Stimulated activated CD4-positive, alpha-beta T cell treated with anti-CD3 and anti-CD28 coated beads, Interleukin-1b, Interleukin-23, amount 100 ng/mL, for 1 hour (primary cell): ENCODE measurements around the gene ZDHHC6.
"Not testable (repeated sequence)": the region's sequence is repeated elsewhere in the genome, so short reads cannot be mapped to it uniquely, and the experiment has no call there.

Source experiments
- DNase-seq, 2 donors: peaks; one replicate each; pipeline ENCODE4 v3.0.0-alpha.2; 2020; ENCODE audit warnings: low read depth in 2 of 2

Gene ZDHHC6, protein sequence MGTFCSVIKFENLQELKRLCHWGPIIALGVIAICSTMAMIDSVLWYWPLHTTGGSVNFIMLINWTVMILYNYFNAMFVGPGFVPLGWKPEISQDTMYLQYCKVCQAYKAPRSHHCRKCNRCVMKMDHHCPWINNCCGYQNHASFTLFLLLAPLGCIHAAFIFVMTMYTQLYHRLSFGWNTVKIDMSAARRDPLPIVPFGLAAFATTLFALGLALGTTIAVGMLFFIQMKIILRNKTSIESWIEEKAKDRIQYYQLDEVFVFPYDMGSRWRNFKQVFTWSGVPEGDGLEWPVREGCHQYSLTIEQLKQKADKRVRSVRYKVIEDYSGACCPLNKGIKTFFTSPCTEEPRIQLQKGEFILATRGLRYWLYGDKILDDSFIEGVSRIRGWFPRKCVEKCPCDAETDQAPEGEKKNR

DNA sequence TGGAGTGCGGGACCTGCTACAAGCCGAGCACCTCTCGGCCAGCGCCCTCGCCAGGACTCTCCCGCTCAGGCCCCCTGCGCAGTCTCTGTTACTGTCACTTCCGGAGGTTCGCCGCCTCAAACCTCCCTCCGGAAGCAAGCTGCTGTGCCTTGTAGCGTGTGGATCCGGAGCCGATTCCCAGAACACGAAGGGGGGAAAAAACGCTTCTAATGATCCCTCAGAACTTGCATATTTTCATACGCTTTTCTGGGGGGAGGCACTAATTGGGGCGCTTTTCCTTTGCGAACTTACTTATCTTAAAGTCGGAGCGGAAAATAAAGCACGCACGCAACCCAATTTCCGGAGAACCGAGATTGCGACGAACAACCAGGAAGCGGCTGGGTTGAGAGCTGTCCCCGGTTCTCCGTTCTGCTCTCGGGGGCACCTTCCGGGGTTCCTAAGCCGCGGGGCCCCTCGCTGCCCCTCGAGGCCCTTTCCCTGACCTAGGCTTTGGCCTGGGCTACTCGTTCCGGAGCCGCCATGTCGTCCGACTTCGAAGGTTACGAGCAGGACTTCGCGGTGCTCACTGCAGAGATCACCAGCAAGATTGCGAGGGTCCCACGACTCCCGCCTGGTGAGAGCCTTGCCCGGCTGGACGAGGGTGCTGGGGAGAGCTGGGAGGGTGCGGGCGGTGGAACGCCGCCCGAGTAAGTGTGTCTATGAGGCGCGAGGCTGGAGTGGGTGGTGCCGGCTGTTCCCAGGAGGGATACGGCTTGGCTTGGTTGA is at the start of gene ZDHHC6, which contains the start of gene VTI1A:
Gene ZDHHC6, minus strand, starts transcription at position 60 of the 765 bp plus-strand sequence. CDS start 1,478 bp downstream, outside the sequence.
Gene VTI1A, plus strand, starts transcription at position 361 of the 765 bp plus-strand sequence. Its CDS starts 159 bp downstream, at position 520.
- peak; percentile 54 to 62 for DNase-seq

DNA sequence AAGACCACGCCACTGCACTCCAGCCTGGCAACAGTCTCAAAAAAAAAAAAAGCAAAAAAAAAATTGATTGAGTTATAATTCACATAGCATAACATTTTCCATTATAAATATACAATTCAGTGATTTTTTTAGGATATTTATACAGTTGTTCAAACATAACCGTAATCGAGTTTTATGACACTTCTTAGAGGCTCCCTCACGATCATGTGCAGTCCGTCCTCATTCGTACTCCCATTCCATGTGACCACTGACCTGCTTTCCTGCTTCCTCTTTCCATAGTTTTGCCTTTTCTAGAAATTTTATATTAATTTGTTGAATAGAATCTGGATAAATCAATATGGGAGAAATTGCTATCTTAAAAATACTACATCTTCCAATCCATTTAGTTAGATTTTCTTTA is 46.0 kb upstream of the ZDHHC6 start:
- no peak for DNase-seq

DNA sequence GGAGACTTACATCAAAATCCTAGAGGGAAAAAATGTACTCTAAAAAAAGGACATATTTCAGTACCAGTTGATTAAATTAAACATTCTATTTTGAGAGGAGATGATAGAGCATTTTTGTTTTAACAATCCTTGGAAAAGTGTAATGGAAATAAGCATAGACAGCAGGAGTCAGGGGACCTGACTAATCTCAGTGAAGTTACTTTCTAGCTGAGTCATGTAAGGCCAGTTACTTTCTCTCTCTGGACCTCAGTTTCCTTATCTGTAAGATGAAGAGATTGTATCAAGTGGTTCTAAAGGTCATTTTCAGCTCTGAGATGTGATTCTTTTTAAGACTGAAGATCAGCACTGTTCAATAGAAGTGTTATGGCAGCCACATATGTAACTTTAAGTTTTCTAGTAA is 44.4 kb upstream of the ZDHHC6 start:
- DNase-seq: no peak

DNA sequence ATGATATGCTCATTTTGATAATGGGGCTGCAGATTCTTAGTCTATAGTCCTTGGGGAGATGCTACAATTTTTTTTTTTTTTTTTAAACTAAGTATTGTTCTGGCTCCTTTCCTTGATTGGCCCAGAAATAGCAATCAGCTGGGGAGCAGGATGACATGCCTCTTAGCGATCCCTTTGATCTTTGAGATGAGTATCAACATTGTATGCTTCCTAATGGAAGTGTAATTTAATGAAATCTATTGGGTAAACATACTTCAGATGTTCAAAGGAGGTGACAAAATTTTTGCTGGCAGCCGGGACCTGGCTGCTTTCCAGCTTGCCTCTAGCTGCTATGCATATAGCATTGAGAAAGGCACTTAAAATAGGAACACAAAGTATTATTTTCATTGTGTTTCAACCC is 43.8 kb upstream of the ZDHHC6 start:
- DNase-seq: no peak

DNA sequence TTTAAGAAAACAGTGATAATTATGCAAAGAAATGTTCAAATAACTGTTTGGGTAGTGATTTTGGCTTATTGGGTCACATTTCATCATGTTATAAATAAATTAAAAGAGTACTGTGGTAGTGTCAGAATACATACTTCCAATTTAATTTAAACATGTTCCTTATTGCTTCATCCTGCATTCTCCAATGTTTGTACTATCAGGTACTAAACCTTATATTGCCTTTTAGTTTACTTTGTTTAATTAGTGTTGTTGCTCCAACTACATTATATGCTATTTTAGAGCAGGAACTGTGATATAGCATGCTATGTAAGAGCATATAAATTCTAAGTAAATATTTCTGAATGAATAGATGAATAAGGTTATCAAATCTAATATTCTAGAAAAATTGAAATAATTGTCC is 41.2 kb upstream of the ZDHHC6 start:
- no peak for DNase-seq

DNA sequence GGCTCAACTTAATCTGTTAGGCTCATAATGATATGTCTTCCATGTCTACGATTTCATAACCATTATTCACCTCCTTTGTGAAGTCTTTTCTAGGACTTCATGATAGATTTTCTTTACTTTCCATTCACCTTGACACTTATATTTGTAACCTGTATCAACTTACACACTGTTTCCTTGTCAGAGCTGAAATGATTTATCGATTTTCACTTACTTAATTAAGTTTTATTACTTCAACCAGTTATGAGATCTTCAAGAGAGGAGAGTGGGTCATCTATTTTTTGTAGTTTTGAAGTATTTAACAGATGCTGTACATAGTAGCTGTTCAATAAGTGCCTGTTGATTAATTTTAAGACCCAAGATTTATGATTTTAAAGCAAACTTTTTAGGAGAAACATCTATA is 37.7 kb upstream of the ZDHHC6 start:
- DNase-seq: no peak

DNA sequence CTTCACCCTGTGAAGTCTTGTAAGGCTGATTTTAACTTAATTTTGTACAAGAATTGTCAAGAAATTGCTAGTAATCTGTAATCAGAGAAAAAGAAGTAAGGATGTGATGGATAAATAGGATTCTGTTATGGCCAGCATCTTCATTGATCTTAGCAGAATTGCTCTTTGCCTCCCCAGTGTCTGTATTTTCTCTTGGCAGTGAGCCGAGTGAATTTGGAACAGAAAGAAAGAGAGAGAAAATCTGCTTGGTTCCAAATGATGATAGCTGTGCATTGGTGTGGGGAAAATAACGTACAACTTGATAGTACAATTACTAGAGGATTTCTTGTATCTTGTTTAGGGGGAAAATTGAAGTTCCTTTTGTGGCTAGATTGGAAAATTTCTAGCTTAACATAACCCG is 34.9 kb upstream of the ZDHHC6 start:
- no peak for DNase-seq

DNA sequence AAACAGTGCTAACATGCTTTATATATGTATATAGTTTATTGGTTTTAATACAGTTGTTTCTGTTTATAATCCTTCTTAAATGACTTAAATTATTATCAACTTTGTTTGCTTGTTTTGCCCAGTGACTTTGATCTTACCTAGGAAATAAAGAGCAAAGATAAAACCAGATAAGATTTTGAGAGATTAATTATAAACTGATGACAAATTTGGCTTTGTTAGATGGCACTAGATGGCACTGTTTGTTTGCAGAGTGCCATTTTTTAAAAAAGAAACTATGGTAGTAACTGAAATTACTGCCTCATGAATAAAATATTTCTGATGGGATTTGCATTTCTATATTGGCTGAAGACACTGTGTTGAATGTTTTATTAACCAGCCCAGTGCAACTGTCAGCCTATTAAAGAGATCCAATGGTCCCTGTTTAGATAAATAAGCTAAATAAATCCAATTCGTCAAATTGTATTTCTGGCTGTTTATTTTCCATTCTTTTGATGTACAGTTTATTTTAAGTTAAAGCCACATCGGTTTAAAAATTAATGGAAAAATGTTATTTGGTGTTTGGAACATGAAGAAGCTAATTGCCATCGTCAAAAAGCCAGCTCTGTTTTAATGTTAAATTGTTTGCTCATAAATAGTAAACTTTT is 29.0 kb upstream of the ZDHHC6 start:
- no peak for DNase-seq

DNA sequence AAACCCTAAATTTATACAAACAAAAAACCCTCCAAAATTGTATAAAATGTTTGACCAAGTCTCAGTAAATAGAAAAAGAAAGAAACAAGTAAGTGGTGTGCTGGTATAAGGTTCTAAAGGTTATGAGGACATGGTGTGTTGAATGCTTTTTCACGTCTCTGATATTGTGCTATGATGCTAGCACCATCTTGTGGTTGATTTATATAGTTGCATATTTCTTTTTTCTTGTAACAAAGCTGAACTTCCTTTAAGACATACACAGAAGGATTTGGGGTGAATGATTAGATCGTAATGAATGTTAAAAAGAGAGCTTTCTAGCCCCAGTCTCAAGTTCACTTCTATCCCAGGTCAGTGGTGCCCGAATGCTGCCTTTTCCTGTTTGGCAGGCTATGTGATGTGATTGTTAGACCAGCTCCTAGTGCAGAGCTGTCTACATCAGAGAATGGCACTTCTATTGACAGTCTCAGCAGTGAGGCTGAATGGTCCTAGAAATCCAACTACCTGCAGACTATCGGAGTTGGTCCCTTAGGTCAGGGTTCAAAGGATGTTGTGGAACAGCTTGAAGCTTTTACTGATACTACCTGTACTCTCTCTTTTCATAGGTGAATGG is 25.3 kb upstream of the ZDHHC6 start:
- DNase-seq: no peak

DNA sequence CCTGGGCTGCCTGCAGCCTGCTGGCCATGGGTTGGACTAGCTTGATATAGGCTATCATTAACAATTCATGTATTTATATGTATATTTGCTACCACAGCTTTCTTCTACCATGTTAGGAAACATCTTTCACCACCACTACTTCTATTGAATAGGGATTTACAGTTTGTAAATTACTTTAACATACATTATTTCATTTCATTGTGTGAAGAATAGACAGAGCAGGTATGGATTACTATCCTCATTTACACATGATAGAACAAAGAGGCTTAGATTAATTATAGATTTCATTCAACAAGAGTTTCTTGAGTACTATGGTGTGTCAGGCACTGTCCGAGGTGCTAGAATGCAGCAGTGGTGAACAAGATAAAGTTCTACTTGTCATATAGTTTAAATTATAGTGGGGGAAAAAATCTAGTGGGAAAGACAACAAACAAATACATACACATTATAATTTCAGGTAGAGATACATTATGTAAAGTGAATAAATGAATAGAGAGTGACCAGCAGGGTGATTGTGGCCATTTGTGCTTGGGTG is 20.9 kb upstream of the ZDHHC6 start:
- DNase-seq: no peak

DNA sequence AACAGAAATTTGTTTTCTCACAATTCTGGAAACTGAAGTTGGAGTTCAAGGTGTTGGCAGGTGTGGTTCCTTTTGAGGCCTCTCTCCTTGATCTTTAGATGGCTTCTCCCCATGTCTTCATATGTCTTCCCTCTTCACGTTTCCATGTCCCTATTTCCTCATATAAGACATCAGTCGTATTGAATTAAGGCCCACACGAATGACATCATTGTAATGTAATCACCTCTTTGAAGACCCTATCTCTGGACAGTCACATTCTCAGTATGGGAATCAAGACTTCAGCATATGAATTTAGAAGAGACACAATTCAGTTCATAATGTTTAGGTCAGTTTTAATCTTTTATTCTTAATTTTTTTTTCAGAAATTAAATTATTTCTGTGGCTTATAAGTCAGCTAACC is 20.1 kb upstream of the ZDHHC6 start:
- no peak for DNase-seq

DNA sequence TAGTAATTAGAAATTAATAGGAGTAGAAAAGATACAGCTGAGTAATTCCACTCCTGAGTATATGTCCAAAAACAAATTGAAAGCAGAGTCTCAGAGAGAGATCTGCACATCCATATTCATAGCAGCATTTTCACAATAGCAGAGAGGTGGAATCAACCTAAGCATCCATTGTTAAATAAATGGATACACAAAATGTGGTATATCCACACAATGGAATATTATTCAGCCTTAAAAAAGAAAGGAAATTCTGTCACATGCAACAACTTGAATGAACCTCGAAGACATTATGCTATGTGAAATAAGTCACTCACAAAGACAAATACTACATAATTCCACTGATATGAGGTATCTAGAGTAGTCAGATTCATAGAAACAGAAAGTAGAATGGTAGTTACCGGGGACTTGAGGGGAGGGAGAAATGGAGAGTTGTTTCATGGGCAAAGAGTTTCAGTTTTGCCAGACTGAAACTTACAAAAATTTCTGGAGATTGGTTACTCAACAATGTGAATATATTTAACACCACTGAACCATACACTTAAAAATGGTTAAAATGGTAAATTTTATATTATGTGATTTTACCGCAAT is 18.7 kb upstream of the ZDHHC6 start:
- no peak for DNase-seq

DNA sequence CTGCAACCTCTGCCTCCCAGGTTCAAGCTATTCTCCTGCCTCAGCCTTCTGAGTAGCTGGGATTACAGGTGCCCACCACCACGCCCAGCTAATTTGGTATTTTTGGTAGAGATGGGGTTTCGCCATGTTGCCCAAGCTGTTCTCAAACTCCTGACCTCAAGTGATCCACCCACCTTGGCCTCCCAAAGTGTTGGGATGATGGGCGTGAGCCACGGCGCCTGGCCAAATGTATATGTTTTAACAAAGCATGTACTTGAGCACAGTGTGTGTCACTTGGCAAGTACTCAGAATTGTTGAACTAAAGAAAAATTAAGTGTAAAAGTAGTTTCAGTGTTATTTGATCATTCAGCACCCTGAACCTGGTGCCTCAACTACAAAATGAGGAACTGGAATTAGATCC is 17.4 kb upstream of the ZDHHC6 start:
- not testable (repeated sequence) for DNase-seq

DNA sequence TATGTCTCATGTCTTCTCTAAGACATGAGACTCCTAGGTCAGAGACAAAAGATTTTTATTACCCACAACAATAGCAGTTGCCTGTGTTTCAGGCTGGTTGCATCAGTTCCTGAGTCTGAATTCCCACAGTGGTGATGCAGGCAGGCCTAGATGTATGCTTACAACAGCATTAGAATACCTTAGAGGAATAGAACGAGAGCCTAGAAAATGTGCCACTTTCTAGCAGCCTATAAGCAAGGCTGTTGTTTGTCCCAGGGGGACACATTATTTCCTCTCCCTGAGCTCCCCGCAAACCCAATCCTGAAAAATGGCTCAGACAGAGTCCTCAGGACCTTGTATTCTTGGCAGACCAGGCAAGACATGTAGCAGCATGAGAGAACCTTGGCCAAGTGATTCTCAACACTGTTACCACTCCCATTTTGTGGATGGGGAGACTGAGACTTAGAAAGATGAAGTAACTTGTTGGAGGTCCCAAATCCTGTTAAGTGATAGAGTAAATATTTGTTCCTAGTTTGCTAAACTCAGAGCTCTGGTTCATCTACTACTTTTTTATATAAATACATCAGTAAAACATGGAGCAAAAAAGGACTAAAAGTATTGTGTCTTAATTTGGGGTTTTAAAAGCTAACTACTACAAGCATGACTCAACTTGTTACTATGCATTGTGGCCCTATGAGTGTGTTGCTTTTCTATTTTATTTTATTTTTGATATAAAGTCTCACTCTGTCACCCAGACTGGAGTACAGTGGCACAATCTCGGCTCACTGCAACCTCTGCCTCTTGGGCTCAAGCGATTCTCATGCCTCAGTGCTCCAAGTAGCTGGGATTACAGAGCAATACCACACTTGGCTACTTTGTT is 14.5 kb upstream of the ZDHHC6 start:
- DNase-seq: no peak

DNA sequence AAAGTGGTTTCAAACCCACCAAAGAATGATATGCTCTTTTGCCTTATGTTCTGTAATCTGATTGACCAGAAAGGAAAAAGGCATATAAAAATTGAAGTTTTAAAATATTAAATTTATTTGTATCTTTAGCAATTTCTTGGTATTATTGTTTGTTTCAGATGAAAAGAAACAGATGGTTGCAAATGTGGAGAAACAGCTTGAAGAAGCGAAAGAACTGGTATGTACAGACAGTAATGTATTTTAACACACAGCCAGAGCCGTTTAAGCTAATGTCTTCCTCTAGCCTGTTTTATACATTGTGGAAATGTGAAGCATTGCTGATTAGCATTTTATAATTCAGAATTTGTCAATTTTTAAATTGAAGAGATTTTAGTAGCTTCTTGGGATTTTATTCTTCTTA is 13.7 kb upstream of the ZDHHC6 start:
- no peak for DNase-seq

DNA sequence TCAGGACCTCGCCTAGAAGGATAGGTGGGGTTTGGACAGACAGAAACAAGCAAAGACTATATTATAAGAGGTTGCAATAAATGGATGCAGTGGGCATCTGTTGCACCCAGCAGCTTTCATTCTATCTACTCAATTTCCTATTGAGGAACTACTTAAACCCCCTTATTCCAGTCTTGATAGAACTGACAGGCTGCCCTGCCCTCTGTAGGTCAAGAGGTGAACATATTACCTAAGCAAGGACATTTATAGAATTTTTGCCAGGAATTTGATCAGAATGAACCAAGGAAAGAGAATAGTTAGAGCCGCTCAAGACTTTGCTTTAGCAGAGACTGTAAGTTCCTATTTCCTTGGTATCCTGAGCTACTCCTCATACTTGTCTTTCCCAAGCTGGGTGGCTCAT is 9.8 kb upstream of the ZDHHC6 start:
- no peak for DNase-seq

DNA sequence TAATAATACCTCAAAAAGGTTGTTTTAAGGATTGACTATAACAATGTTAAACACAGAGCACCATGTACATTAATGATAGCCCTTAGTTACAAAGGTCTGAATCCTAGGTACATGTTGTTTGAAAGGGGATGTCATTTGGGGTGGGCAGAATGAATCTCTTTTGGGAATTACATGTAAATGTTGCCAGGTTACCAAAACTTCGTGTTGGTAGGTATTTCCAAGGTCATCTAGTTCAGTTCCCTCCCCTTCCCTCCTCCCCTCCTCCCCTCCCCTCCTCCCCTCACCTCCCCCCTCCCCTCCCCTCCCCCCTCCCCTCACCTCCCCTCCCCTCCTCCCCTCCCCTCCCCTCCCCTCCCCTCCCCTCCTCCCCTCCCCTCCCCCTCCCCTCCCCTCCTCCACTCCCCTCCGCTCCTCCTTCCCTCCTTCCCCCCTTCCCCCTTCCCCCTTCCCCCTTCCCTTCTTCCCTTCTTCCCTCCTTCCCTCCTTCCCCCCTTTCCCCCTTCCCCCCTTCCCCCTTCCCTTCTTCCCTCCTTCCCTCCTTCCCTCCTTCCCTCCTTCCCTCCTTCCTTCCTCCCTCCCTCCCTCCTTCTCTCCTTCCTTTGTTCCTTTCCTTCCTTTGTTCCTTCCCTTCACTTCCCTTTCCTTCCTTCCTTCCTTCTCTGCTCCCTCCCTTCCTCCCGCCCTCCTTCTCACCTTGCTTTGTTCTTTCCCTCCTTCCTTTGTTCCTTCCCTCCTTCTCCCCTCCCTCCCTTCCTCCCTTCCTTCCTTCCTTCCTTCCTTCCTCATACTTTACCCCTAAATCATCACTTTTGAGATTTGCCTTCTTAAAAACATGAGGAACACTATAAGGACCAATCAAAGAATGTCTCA is 8.4 kb upstream of the ZDHHC6 start:
- DNase-seq: no peak

DNA sequence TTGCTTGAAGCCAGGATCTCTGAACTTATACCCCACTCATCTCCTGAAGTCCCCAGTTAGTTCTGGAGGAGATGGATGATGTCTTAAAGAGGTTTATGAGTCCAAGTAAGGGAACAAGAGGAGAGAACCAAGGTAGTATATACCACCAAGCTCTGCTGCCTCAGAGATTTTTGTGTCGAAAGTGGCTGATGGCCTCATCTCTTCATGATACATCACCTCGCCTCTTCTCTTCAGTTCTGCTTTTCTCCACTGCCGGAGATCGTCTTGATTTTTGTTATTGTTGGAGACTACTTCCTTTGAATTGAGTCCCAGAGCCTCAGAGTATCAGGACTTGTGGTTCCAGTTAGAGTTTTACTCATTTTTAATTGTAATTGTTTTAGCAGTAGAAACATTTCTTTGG is 2.2 kb upstream of the ZDHHC6 start:
- no peak for DNase-seq

DNA sequence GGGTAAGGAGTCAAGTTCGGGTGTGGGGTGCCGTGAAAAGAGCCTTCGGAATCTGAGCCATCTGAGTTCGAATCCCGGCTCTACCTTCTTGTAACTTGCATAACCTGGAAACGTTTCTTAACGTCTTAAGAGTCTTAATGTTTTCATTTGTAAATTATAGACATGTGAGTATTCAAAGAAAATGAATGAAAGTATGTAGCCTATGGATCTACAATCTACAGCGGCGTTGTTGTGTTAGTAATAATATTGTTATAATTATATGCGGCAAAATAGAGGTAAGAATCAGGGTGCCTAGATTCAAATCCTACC is 860 bp upstream of the ZDHHC6 start:
- DNase-seq: no peak
